Activated CD4-positive, alpha-beta memory T cell treated with anti-CD3 and anti-CD28 coated beads for 36 hours (primary cell): ENCODE results near the gene CCDC82. TPM values are rescaled to one million over a fixed set of nuclear protein-coding genes. Genes with fewer than 3 reads are reported as not detected.
"Not testable (repeated sequence)": the region's sequence is repeated elsewhere in the genome, so short reads cannot be mapped to it uniquely, and the experiment has no call there.

ENCODE experiments used
- CTCF ChIA-PET: fragments of 350-600 bp; sonication (Branson Sonifier 250); formaldehyde crosslinking; loops from one replicate; lab custom pipeline; 2021; ENCODE audit warnings: antibody characterized with exemption, inconsistent platforms; lab: Charles Lee
- POLR2A ChIA-PET: fragments of 350-600 bp; sonication (Branson Sonifier 250); formaldehyde crosslinking; loops from one replicate; lab custom pipeline; 2021; ENCODE audit warnings: antibody characterized with exemption; lab: Charles Lee
- DNase-seq: peaks from one replicate; pipeline ENCODE4 v3.0.0-alpha.2; 2020
- H3K27ac Mint-ChIP-seq: one replicate; pipeline ENCODE4 v1.8.0; 2021; ENCODE audit warnings: mixed read lengths
- H3K27me3 Mint-ChIP-seq: one replicate; pipeline ENCODE4 v1.8.0; 2021; ENCODE audit warnings: mixed read lengths
- H3K36me3 Mint-ChIP-seq: one replicate; pipeline ENCODE4 v1.8.0; 2021; ENCODE audit warnings: mixed read lengths
- H3K4me1 Mint-ChIP-seq: one replicate; pipeline ENCODE4 v1.8.0; 2021; ENCODE audit warnings: low read depth, mixed read lengths
- H3K4me3 Mint-ChIP-seq: one replicate; pipeline ENCODE4 v1.8.0; 2021; ENCODE audit warnings: mild to moderate bottlenecking, mixed read lengths
- H3K9me3 Mint-ChIP-seq: one replicate; pipeline ENCODE4 v1.8.0; 2021; ENCODE audit warnings: mixed read lengths
- intact Hi-C: fragments of 100-400 bp; cut with micrococcal nuclease; formaldehyde crosslinking; loops from one replicate; pipeline ENCODE4 v1.15.1; 2023
- total RNA-seq, 2 experiments: library from RNA; stranded (reverse); gene quantifications; one replicate each; pipeline ENCODE4 v1.2.3, GENCODE V29; 2021

The CCDC82 gene
- 10 to 100 TPM; 30.6 to 35.3 TPM for total RNA-seq

- no peaks in the 10 kb centered on the region for H3K9me3 Mint-ChIP-seq
- H3K27me3 Mint-ChIP-seq = no peaks in the 10 kb centered on the region
- peaks cover 12% of the 10 kb centered on the region for H3K36me3 Mint-ChIP-seq
- H3K27ac Mint-ChIP-seq = peak within 1 kb of the TSS; percentile 85
- POLR2A ChIA-PET = interaction anchor here (0.8 to 2.9 kb wide), 14 partner anchors 10 to 1323 kb away, joined by 3 to 28 read pairs (median 6); partner anchors contain the start of genes CEP57, FAM76B and MAML2
- peak within 1 kb of the TSS; percentile 86 for H3K4me3 Mint-ChIP-seq
- intact Hi-C loops = loop anchor here (1.0 to 10.0 kb wide), 13 partner anchors 31 to 1325 kb away; partner anchors contain the start of genes CEP57, MAML2, MTMR2 and SRSF8
- DNase-seq = peak; percentile 99
- CTCF ChIA-PET = interaction anchor here (0.5 to 3.3 kb wide), 9 partner anchors 24 to 600 kb away, joined by 3 to 31 read pairs (median 4); partner anchors contain the start of genes CEP57, FAM76B, MAML2 and MTMR2
- H3K4me1 Mint-ChIP-seq = peaks cover 67% of the 10 kb centered on the region
Measured at GRCh38 chr11:96389720-96390487, at the start of gene CCDC82, which contains the start of gene JRKL. Gene CCDC82, minus strand, starts transcription at chr11:96389912. Its CDS starts 5,165 bp downstream, at chr11:96384747. Gene JRKL, plus strand, starts transcription at chr11:96390013. Its CDS starts 637 bp downstream, at chr11:96390650.

- H3K4me1 Mint-ChIP-seq, H3K4me3 Mint-ChIP-seq, H3K27ac Mint-ChIP-seq, CTCF ChIA-PET, H3K36me3 Mint-ChIP-seq, DNase-seq, POLR2A ChIA-PET, intact Hi-C loops, H3K9me3 Mint-ChIP-seq: not testable (repeated sequence)
- H3K27me3 Mint-ChIP-seq = peaks cover 27% of the 10 kb centered on the region
Measured at GRCh38 chr11:96432654-96433053, 42.9 kb upstream of the CCDC82 start.

GRCh38 chr11:96430668-96431067, 41.0 kb upstream of the CCDC82 start:
- H3K4me3 Mint-ChIP-seq = no peak overlapping the region
- CTCF ChIA-PET = interaction anchor here (1.3 kb wide), 1 partner anchor 595 kb away, joined by 4 read pairs; no protein-coding TSS in a partner anchor

GRCh38 chr11:96424693-96425092, 35.0 kb upstream of the CCDC82 start:
- intact Hi-C loops = loop anchor here (5.0 kb wide), 2 partner anchors 632 to 712 kb away; partner anchors contain the start of gene CEP57
- Mint-ChIP-seq H3K9me3 (no peaks in the 10 kb centered on the region), H3K36me3 (no peaks in the 10 kb centered on the region), H3K27me3 (peaks cover 26% of the 10 kb centered on the region), H3K4me3 (no peak overlapping the region), H3K4me1 (peaks cover 8% of the 10 kb centered on the region), H3K27ac (no peak overlapping the region)
- POLR2A ChIA-PET = interaction anchor here (0.6 kb wide), 1 partner anchor 1273 kb away, joined by 4 read pairs; no protein-coding TSS in a partner anchor
- DNase-seq = no peak
- CTCF ChIA-PET = interaction anchor here (0.6 to 4.0 kb wide), 7 partner anchors 500 to 1540 kb away, joined by 3 to 27 read pairs (median 3); no protein-coding TSS in a partner anchor

More at GRCh38 chr11:96430668-96431067, 41.0 kb upstream of the CCDC82 start:
- no peak for DNase-seq
- intact Hi-C loops = no loop called here
- Mint-ChIP-seq H3K27me3 (peaks cover 28% of the 10 kb centered on the region), H3K27ac (no peak overlapping the region), H3K36me3 (no peaks in the 10 kb centered on the region), H3K4me1 (peaks cover 4% of the 10 kb centered on the region), H3K9me3 (no peaks in the 10 kb centered on the region)
- POLR2A ChIA-PET = no interaction called here

GRCh38 chr11:96413408-96413807, 23.7 kb upstream of the CCDC82 start:
- Mint-ChIP-seq H3K9me3 (no peaks in the 10 kb centered on the region), H3K27me3 (peaks cover 25% of the 10 kb centered on the region), H3K4me1 (peaks cover 4% of the 10 kb centered on the region), H3K36me3 (no peaks in the 10 kb centered on the region), H3K27ac (no peak overlapping the region), H3K4me3 (no peak overlapping the region)
- no peak for DNase-seq
- POLR2A ChIA-PET = no interaction called here
- CTCF ChIA-PET = no interaction called here
- intact Hi-C loops = no loop called here

- DNase-seq = no peak
- POLR2A ChIA-PET = no interaction called here
- intact Hi-C loops = no loop called here
- H3K27me3 Mint-ChIP-seq = peaks cover 22% of the 10 kb centered on the region
- no peaks in the 10 kb centered on the region for H3K9me3 Mint-ChIP-seq
- peaks cover 4% of the 10 kb centered on the region for H3K4me1 Mint-ChIP-seq
- CTCF ChIA-PET = no interaction called here
- H3K27ac Mint-ChIP-seq = no peak overlapping the region
- no peak overlapping the region for H3K4me3 Mint-ChIP-seq
- no peaks in the 10 kb centered on the region for H3K36me3 Mint-ChIP-seq
Measured at GRCh38 chr11:96412761-96413381, 23.2 kb upstream of the CCDC82 start.

GRCh38 chr11:96411412-96411811, 21.7 kb upstream of the CCDC82 start:
- not testable (repeated sequence) for H3K4me1 Mint-ChIP-seq

GRCh38 chr11:96400697-96401096, 11.0 kb upstream of the CCDC82 start:
- Mint-ChIP-seq H3K9me3 (no peaks in the 10 kb centered on the region), H3K27me3 (peaks cover 3% of the 10 kb centered on the region), H3K36me3 (no peaks in the 10 kb centered on the region), H3K4me3 (no peak overlapping the region), H3K27ac (no peak overlapping the region), H3K4me1 (no peaks in the 10 kb centered on the region)
- intact Hi-C loops = no loop called here
- DNase-seq = no peak
- CTCF ChIA-PET = no interaction called here
- POLR2A ChIA-PET = no interaction called here

More at GRCh38 chr11:96411412-96411811, 21.7 kb upstream of the CCDC82 start:
- peaks cover 20% of the 10 kb centered on the region for H3K27me3 Mint-ChIP-seq
- H3K9me3 Mint-ChIP-seq, H3K4me3 Mint-ChIP-seq, H3K36me3 Mint-ChIP-seq, DNase-seq, intact Hi-C loops, CTCF ChIA-PET, POLR2A ChIA-PET, H3K27ac Mint-ChIP-seq: not testable (repeated sequence)

- no peaks in the 10 kb centered on the region for H3K9me3 Mint-ChIP-seq
- POLR2A ChIA-PET = no interaction called here
Measured at GRCh38 chr11:96397863-96398262, 8.2 kb upstream of the CCDC82 start.

GRCh38 chr11:96396637-96397036, 6.9 kb upstream of the CCDC82 start:
- H3K4me1 Mint-ChIP-seq = peaks cover 19% of the 10 kb centered on the region
- H3K4me3 Mint-ChIP-seq = no peak overlapping the region
- POLR2A ChIA-PET = interaction anchor here (0.6 kb wide), 1 partner anchor 44 kb away, joined by 3 read pairs; no protein-coding TSS in a partner anchor
- intact Hi-C loops = loop anchor here (10.0 kb wide), 1 partner anchor 1332 kb away; the partner anchor contains the start of gene SRSF8
- no peaks in the 10 kb centered on the region for H3K27me3 Mint-ChIP-seq
- H3K27ac Mint-ChIP-seq = no peak overlapping the region
- no peaks in the 10 kb centered on the region for H3K9me3 Mint-ChIP-seq
- no peak for DNase-seq
- CTCF ChIA-PET = interaction anchor here (1.2 to 1.7 kb wide), 2 partner anchors 211 to 560 kb away, joined by 4 read pairs; no protein-coding TSS in a partner anchor
- H3K36me3 Mint-ChIP-seq = no peaks in the 10 kb centered on the region

More at GRCh38 chr11:96397863-96398262, 8.2 kb upstream of the CCDC82 start:
- peaks cover 11% of the 10 kb centered on the region for H3K4me1 Mint-ChIP-seq
- no peaks in the 10 kb centered on the region for H3K36me3 Mint-ChIP-seq
- no peaks in the 10 kb centered on the region for H3K27me3 Mint-ChIP-seq
- CTCF ChIA-PET = interaction anchor here (0.6 to 0.8 kb wide), 2 partner anchors 562 to 725 kb away, joined by 3 read pairs; no protein-coding TSS in a partner anchor
- H3K4me3 Mint-ChIP-seq = no peak overlapping the region
- DNase-seq = no peak
- intact Hi-C loops = loop anchor here (10.0 kb wide), 1 partner anchor 1333 kb away; the partner anchor contains the start of gene SRSF8
- H3K27ac Mint-ChIP-seq = no peak overlapping the region

- POLR2A ChIA-PET = no interaction called here
- CTCF ChIA-PET = interaction anchor here (0.9 to 2.5 kb wide), 15 partner anchors 8 to 1240 kb away, joined by 3 to 38 read pairs (median 4); partner anchors contain the start of gene MAML2
- Mint-ChIP-seq H3K36me3 (peaks cover 7% of the 10 kb centered on the region), H3K4me1 (peaks cover 33% of the 10 kb centered on the region), H3K9me3 (no peaks in the 10 kb centered on the region), H3K27me3 (no peaks in the 10 kb centered on the region), H3K27ac (no peak overlapping the region), H3K4me3 (no peak overlapping the region)
- intact Hi-C loops = loop anchor here (5.0 to 10.0 kb wide), 2 partner anchors 187 to 1330 kb away; partner anchors contain the start of gene SRSF8
- DNase-seq = no peak
Measured at GRCh38 chr11:96394773-96395172, 5.1 kb upstream of the CCDC82 start.
